ENCODE measurements around the gene ANO1.

DNA sequence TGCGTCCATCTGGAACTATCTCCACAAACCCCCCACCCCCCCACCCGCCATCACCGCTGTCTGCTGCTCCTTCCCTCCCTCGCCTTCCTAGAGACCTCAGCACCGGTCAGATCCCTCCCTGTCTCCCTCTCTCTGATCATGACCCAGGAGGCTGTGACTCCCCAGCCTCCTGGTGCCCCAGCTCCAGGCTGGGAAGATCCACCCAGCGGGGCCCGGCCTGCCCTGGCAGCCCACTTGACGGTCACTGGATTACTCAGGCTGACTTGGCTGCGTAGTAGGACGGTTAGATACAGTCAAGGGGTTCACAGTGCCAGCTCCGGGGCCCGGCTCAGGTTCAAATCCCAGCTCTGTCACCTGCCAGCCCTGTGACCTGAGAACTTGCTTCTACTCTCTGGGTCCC is 59.3 kb downstream of the ANO1 start:
- TF ChIP-seq, protein P1, sequence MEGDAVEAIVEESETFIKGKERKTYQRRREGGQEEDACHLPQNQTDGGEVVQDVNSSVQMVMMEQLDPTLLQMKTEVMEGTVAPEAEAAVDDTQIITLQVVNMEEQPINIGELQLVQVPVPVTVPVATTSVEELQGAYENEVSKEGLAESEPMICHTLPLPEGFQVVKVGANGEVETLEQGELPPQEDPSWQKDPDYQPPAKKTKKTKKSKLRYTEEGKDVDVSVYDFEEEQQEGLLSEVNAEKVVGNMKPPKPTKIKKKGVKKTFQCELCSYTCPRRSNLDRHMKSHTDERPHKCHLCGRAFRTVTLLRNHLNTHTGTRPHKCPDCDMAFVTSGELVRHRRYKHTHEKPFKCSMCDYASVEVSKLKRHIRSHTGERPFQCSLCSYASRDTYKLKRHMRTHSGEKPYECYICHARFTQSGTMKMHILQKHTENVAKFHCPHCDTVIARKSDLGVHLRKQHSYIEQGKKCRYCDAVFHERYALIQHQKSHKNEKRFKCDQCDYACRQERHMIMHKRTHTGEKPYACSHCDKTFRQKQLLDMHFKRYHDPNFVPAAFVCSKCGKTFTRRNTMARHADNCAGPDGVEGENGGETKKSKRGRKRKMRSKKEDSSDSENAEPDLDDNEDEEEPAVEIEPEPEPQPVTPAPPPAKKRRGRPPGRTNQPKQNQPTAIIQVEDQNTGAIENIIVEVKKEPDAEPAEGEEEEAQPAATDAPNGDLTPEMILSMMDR (IDR thresholded peaks at IDR 0.05) = no peak
- no peak for TF ChIP-seq EZH2 (IDR thresholded peaks at IDR 0.05; ENCODE audit: borderline replicate concordance, insufficient read depth, low read depth, low read length, poor library complexity, severe bottlenecking)

Measured in B cell (primary cell).